H1 (cell line): ENCODE data around the gene LRRC27.

Source experiments
- CEBPB ChIP-seq: IDR thresholded peaks from 2 replicates; pipeline ENCODE4 v1.6.1; 2012; ENCODE audit warnings: low read depth, low read length
- CHD2 ChIP-seq: IDR thresholded peaks from 2 replicates; pipeline ENCODE4 v1.6.1; 2012; ENCODE audit warnings: low read length, improper control_type of control experiment
- FOSL1 ChIP-seq: IDR thresholded peaks from 2 replicates; pipeline ENCODE4 v1.6.1; 2011; ENCODE audit warnings: mild to moderate bottlenecking, low read depth, low read length, moderate library complexity; ENCODE audit not compliant: insufficient read depth
- HDAC2 ChIP-seq, 2 experiments: fragments of 300-600 bp in 1 of 2; sonication (generic) in 1 of 2; IDR thresholded peaks; 2 replicates each; pipeline ENCODE4 v1.6.1; 2011 to 2012; ENCODE audit warnings: low read depth in 2 of 2, low read length in 2 of 2, mild to moderate bottlenecking in 2 of 2, moderate library complexity in 2 of 2, borderline replicate concordance in 1 of 2, inconsistent platforms in 1 of 2
- POLR2A ChIP-seq, 2 experiments: IDR thresholded peaks; 1 replicate in 1 of 2; 2 replicates in 1 of 2; pipeline ENCODE4 v1.6.1; 2011; ENCODE audit warnings: low read depth in 2 of 2, low read length in 2 of 2, mild to moderate bottlenecking in 2 of 2; ENCODE audit errors: control extremely low read depth in 1 of 2
- SIN3A ChIP-seq, 2 experiments: IDR thresholded peaks in 1 of 2; conservative IDR thresholded peaks in 1 of 2; 2 replicates each; pipeline ENCODE4 v1.6.1; 2011 to 2012; ENCODE audit warnings: low read length in 2 of 2, improper control_type of control experiment in 1 of 2, low read depth in 1 of 2, mild to moderate bottlenecking in 1 of 2
- TF ChIP-seq, protein P1 (sequence below), 3 experiments: IDR thresholded peaks; 1 replicate in 2 of 3; 2 replicates in 1 of 3; pipeline versions ENCODE4 v1.5.1 to v1.6.1; 2011; ENCODE audit warnings: low read length in 3 of 3, mild to moderate bottlenecking in 3 of 3, inconsistent platforms in 2 of 3, low read depth in 1 of 3, moderate library complexity in 1 of 3; ENCODE audit not compliant: insufficient read depth in 1 of 3; ENCODE audit errors: control extremely low read depth in 1 of 3

GRCh38 chr10:132381741-132382140 lies 49.7 kb downstream of the LRRC27 start:
- no peak for TF ChIP-seq FOSL1
- no peak for TF ChIP-seq CEBPB
- no peak for TF ChIP-seq CHD2
- no peak for TF ChIP-seq SIN3A (conservative IDR thresholded peaks at IDR 0.05 in 1 of 2, IDR thresholded peaks at IDR 0.05 in 1 of 2; ENCODE audit: low read depth in 1 of 2, low read length in 2 of 2)
- TF ChIP-seq, protein P1, sequence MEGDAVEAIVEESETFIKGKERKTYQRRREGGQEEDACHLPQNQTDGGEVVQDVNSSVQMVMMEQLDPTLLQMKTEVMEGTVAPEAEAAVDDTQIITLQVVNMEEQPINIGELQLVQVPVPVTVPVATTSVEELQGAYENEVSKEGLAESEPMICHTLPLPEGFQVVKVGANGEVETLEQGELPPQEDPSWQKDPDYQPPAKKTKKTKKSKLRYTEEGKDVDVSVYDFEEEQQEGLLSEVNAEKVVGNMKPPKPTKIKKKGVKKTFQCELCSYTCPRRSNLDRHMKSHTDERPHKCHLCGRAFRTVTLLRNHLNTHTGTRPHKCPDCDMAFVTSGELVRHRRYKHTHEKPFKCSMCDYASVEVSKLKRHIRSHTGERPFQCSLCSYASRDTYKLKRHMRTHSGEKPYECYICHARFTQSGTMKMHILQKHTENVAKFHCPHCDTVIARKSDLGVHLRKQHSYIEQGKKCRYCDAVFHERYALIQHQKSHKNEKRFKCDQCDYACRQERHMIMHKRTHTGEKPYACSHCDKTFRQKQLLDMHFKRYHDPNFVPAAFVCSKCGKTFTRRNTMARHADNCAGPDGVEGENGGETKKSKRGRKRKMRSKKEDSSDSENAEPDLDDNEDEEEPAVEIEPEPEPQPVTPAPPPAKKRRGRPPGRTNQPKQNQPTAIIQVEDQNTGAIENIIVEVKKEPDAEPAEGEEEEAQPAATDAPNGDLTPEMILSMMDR (IDR thresholded peaks at IDR 0.05; ENCODE audit: control extremely low read depth in 1 of 3, insufficient read depth in 1 of 3, low read depth in 1 of 3, low read length in 3 of 3): no peak
- TF ChIP-seq HDAC2 (IDR thresholded peaks at IDR 0.05; ENCODE audit: borderline replicate concordance in 1 of 2, low read depth in 2 of 2, low read length in 2 of 2): no peak
- TF ChIP-seq POLR2A (IDR thresholded peaks at IDR 0.05; ENCODE audit: control extremely low read depth in 1 of 2, low read depth in 2 of 2, low read length in 2 of 2): no peak
